ENCODE measurements around the gene SYK. TPM values are rescaled to one million over a fixed set of nuclear protein-coding genes. Genes with fewer than 3 reads are reported as not detected.

Gene SYK
- total RNA-seq, 1 donor from 2014 or later, result 12.0 TPM

- DNase-seq (ENCODE audit: extremely low spot score in 2 of 2), result no peak
- Histone ChIP-seq H3K9me3 (no peaks in the 10 kb centered on the region), H3K27ac (no peak overlapping the region), H3K4me1 (peaks cover 13% of the 10 kb centered on the region), H3K4me3 (no peak overlapping the region), H3K27me3 (no peaks in the 10 kb centered on the region), H3K36me3 (no peaks in the 10 kb centered on the region)
- intact Hi-C loops (cut with DNase I), result no loop called here
- no peak for TF ChIP-seq POLR2A (IDR thresholded peaks at IDR 0.05)
- no peak for TF ChIP-seq CTCF (IDR thresholded peaks at IDR 0.05)
- no peak for TF ChIP-seq POLR2AphosphoS5 (IDR thresholded peaks at IDR 0.05; ENCODE audit: insufficient read depth in 1 of 2, low read depth in 1 of 2)
Measured at GRCh38 chr9:90906316-90907055, 104.9 kb downstream of the SYK start.

GRCh38 chr9:90907056-90907445 is 105.4 kb downstream of the SYK start:
- Histone ChIP-seq H3K27ac (no peak overlapping the region), H3K9me3 (no peaks in the 10 kb centered on the region), H3K4me3 (no peak overlapping the region), H3K36me3 (no peaks in the 10 kb centered on the region), H3K27me3 (no peaks in the 10 kb centered on the region), H3K4me1 (peaks cover 13% of the 10 kb centered on the region)
- TF ChIP-seq POLR2AphosphoS5 (IDR thresholded peaks at IDR 0.05; ENCODE audit: insufficient read depth in 1 of 2, low read depth in 1 of 2) (no peak), POLR2A (IDR thresholded peaks at IDR 0.05) (no peak)
- intact Hi-C loops (cut with DNase I), result no loop called here
- DNase-seq (ENCODE audit: extremely low spot score in 2 of 2), result no peak

- Histone ChIP-seq H3K27me3 (no peaks in the 10 kb centered on the region), H3K27ac (no peak overlapping the region), H3K36me3 (no peaks in the 10 kb centered on the region), H3K4me1 (peaks cover 13% of the 10 kb centered on the region), H3K4me3 (no peak overlapping the region), H3K9me3 (no peaks in the 10 kb centered on the region)
- TF ChIP-seq POLR2A (IDR thresholded peaks at IDR 0.05), result no peak
- TF ChIP-seq CTCF (IDR thresholded peaks at IDR 0.05), result no peak
- TF ChIP-seq POLR2AphosphoS5 (IDR thresholded peaks at IDR 0.05; ENCODE audit: insufficient read depth in 1 of 2, low read depth in 1 of 2), result no peak
- DNase-seq (ENCODE audit: extremely low spot score in 2 of 2), result no peak
- intact Hi-C loops (cut with DNase I), result no loop called here
Measured at GRCh38 chr9:90907790-90908189, 106.2 kb downstream of the SYK start.

GRCh38 chr9:90909225-90909624 is 107.6 kb downstream of the SYK start:
- no peaks in the 10 kb centered on the region for H3K9me3 ChIP-seq
- intact Hi-C loops (cut with DNase I), result no loop called here
- no peaks in the 10 kb centered on the region for H3K36me3 ChIP-seq
- no peak for DNase-seq (ENCODE audit: extremely low spot score in 2 of 2)
- H3K27ac ChIP-seq, result no peak overlapping the region
- H3K27me3 ChIP-seq, result no peaks in the 10 kb centered on the region
- H3K4me3 ChIP-seq, result no peak overlapping the region
- peaks cover 13% of the 10 kb centered on the region for H3K4me1 ChIP-seq
- TF ChIP-seq CTCF (IDR thresholded peaks at IDR 0.05) (no peak), POLR2AphosphoS5 (IDR thresholded peaks at IDR 0.05; ENCODE audit: insufficient read depth in 1 of 2, low read depth in 1 of 2) (no peak), POLR2A (IDR thresholded peaks at IDR 0.05) (no peak)

GRCh38 chr9:90909747-90910283 is 108.2 kb downstream of the SYK start:
- H3K9me3 ChIP-seq, result no peaks in the 10 kb centered on the region
- no peaks in the 10 kb centered on the region for H3K27me3 ChIP-seq
- TF ChIP-seq POLR2A (IDR thresholded peaks at IDR 0.05) (no peak), CTCF (IDR thresholded peaks at IDR 0.05) (no peak)
- H3K36me3 ChIP-seq, result no peaks in the 10 kb centered on the region
- no peak overlapping the region for H3K27ac ChIP-seq
- DNase-seq (ENCODE audit: extremely low spot score in 2 of 2), result no peak
- no peak overlapping the region for H3K4me3 ChIP-seq
- peaks cover 13% of the 10 kb centered on the region for H3K4me1 ChIP-seq
- intact Hi-C loops (cut with DNase I), result loop anchor here (10.0 kb wide), 1 partner anchor 765 kb away; no protein-coding TSS in a partner anchor

All from vagina (tissue), 2 donors.